Astrocyte (in vitro differentiated cells and primary cell): ENCODE data around the gene FSTL3.

Experiments
- EZH2 ChIP-seq: IDR thresholded peaks from 2 replicates; pipeline ENCODE4 v1.6.1; 2012; ENCODE audit warnings: mild to moderate bottlenecking, low read length, inconsistent platforms; ENCODE audit not compliant: insufficient read depth
- TF ChIP-seq, protein P1 (sequence below): IDR thresholded peaks from 2 replicates; pipeline ENCODE4 v1.5.1; 2011; ENCODE audit warnings: low read depth, mild to moderate bottlenecking, inconsistent platforms, low read length, moderate library complexity; ENCODE audit not compliant: insufficient read depth

GRCh38 chr19:703329-703650, 27.1 kb downstream of the FSTL3 start:
- TF ChIP-seq, protein P1, sequence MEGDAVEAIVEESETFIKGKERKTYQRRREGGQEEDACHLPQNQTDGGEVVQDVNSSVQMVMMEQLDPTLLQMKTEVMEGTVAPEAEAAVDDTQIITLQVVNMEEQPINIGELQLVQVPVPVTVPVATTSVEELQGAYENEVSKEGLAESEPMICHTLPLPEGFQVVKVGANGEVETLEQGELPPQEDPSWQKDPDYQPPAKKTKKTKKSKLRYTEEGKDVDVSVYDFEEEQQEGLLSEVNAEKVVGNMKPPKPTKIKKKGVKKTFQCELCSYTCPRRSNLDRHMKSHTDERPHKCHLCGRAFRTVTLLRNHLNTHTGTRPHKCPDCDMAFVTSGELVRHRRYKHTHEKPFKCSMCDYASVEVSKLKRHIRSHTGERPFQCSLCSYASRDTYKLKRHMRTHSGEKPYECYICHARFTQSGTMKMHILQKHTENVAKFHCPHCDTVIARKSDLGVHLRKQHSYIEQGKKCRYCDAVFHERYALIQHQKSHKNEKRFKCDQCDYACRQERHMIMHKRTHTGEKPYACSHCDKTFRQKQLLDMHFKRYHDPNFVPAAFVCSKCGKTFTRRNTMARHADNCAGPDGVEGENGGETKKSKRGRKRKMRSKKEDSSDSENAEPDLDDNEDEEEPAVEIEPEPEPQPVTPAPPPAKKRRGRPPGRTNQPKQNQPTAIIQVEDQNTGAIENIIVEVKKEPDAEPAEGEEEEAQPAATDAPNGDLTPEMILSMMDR, result no peak
- no peak for TF ChIP-seq EZH2
